K562 (cell line): ENCODE results near the gene ST3GAL5. TPM values are rescaled to one million over a fixed set of nuclear protein-coding genes. Genes with fewer than 3 reads are reported as not detected.

Experiments used
- E2F3 ChIP-seq: fragments of 250-450 bp; sonication (Bioruptor Pico); IDR thresholded peaks from 2 replicates; pipeline ENCODE4 v1.4.0; 2020; ENCODE audit warnings: mild to moderate bottlenecking
- EGR1 ChIP-seq: fragments of 450-650 bp; conservative IDR thresholded peaks from 2 replicates; pipeline ENCODE4 v1.6.1; 2017; ENCODE audit warnings: mild to moderate bottlenecking
- IFI16 ChIP-seq: fragments of 250-450 bp; sonication (Bioruptor Pico); IDR thresholded peaks from 2 replicates; pipeline ENCODE4 v2.1.2; 2022; ENCODE audit warnings: mild to moderate bottlenecking, inconsistent platforms
- RBM25 ChIP-seq: fragments of 200-400 bp; formaldehyde crosslinking; IDR thresholded peaks from 2 replicates; pipeline ENCODE4 v1.6.1; 2018; ENCODE audit warnings: low read length, low read depth, moderate library complexity; ENCODE audit not compliant: severe bottlenecking
- ZNF592 ChIP-seq: fragments of 450-650 bp; IDR thresholded peaks from 2 replicates; pipeline ENCODE4 v1.6.1; 2017; ENCODE audit warnings: antibody characterized with exemption, mild to moderate bottlenecking
- polyA plus RNA-seq, 8 experiments: library from polyadenylated mRNA; depleted of rRNA in 4 of 8; stranded (reverse) in 5 of 8; unstranded in 3 of 8; fragments of >200 nt; fragmentation: Nextera tagmentation in 2 of 8; fragmentation: Illumina TruSeq in 1 of 8; extraction: Ambion mirVana in 2 of 8; extraction: Trizol in 1 of 8; gene quantifications; 2 replicates each; pipeline versions ENCODE4 v1.2.1 to v1.2.3, GENCODE V29; 2011 to 2014; ENCODE audit warnings: inconsistent platforms in 1 of 8, missing spikeins in 1 of 8
- total RNA-seq, 7 experiments: library from RNA; depleted of rRNA in 6 of 7; stranded (reverse); fragments of >200 nt in 6 of 7; fragmentation: Illumina TruSeq in 2 of 7; extraction: Trizol in 2 of 7; gene quantifications; 2 replicates each; pipeline versions ENCODE4 v1.2.1 to v1.2.3, GENCODE V29; 2011 to 2021; ENCODE audit warnings: low replicate concordance in 1 of 7
- TF ChIP-seq, protein P1 (sequence below): fragments of 450-650 bp; IDR thresholded peaks from 2 replicates; pipeline ENCODE4 v1.6.1; 2016; ENCODE audit warnings: mild to moderate bottlenecking, moderate library complexity
- TF ChIP-seq, protein P2 (sequence below): fragments of 450-650 bp; IDR thresholded peaks from 2 replicates; pipeline ENCODE4 v1.6.1; 2016
- TF ChIP-seq, protein P3 (sequence below): sonication (generic); formaldehyde crosslinking; IDR thresholded peaks from 2 replicates; pipeline ENCODE4 v1.8.1; 2022; ENCODE audit warnings: missing genetic modification reagents

The ST3GAL5 gene
- total and polyA plus RNA-seq, 9 of the 15 experiments (the other 6 are each of a cell fraction or from before 2014, with no cell fraction given), result 1.6 to 10.0 (median 4.2) TPM

- TF ChIP-seq RBM25, result no peak
- TF ChIP-seq IFI16 (CRISPR knock-in tag), result no peak
- peak; percentile 59 for TF ChIP-seq EGR1
- TF ChIP-seq, protein P1, sequence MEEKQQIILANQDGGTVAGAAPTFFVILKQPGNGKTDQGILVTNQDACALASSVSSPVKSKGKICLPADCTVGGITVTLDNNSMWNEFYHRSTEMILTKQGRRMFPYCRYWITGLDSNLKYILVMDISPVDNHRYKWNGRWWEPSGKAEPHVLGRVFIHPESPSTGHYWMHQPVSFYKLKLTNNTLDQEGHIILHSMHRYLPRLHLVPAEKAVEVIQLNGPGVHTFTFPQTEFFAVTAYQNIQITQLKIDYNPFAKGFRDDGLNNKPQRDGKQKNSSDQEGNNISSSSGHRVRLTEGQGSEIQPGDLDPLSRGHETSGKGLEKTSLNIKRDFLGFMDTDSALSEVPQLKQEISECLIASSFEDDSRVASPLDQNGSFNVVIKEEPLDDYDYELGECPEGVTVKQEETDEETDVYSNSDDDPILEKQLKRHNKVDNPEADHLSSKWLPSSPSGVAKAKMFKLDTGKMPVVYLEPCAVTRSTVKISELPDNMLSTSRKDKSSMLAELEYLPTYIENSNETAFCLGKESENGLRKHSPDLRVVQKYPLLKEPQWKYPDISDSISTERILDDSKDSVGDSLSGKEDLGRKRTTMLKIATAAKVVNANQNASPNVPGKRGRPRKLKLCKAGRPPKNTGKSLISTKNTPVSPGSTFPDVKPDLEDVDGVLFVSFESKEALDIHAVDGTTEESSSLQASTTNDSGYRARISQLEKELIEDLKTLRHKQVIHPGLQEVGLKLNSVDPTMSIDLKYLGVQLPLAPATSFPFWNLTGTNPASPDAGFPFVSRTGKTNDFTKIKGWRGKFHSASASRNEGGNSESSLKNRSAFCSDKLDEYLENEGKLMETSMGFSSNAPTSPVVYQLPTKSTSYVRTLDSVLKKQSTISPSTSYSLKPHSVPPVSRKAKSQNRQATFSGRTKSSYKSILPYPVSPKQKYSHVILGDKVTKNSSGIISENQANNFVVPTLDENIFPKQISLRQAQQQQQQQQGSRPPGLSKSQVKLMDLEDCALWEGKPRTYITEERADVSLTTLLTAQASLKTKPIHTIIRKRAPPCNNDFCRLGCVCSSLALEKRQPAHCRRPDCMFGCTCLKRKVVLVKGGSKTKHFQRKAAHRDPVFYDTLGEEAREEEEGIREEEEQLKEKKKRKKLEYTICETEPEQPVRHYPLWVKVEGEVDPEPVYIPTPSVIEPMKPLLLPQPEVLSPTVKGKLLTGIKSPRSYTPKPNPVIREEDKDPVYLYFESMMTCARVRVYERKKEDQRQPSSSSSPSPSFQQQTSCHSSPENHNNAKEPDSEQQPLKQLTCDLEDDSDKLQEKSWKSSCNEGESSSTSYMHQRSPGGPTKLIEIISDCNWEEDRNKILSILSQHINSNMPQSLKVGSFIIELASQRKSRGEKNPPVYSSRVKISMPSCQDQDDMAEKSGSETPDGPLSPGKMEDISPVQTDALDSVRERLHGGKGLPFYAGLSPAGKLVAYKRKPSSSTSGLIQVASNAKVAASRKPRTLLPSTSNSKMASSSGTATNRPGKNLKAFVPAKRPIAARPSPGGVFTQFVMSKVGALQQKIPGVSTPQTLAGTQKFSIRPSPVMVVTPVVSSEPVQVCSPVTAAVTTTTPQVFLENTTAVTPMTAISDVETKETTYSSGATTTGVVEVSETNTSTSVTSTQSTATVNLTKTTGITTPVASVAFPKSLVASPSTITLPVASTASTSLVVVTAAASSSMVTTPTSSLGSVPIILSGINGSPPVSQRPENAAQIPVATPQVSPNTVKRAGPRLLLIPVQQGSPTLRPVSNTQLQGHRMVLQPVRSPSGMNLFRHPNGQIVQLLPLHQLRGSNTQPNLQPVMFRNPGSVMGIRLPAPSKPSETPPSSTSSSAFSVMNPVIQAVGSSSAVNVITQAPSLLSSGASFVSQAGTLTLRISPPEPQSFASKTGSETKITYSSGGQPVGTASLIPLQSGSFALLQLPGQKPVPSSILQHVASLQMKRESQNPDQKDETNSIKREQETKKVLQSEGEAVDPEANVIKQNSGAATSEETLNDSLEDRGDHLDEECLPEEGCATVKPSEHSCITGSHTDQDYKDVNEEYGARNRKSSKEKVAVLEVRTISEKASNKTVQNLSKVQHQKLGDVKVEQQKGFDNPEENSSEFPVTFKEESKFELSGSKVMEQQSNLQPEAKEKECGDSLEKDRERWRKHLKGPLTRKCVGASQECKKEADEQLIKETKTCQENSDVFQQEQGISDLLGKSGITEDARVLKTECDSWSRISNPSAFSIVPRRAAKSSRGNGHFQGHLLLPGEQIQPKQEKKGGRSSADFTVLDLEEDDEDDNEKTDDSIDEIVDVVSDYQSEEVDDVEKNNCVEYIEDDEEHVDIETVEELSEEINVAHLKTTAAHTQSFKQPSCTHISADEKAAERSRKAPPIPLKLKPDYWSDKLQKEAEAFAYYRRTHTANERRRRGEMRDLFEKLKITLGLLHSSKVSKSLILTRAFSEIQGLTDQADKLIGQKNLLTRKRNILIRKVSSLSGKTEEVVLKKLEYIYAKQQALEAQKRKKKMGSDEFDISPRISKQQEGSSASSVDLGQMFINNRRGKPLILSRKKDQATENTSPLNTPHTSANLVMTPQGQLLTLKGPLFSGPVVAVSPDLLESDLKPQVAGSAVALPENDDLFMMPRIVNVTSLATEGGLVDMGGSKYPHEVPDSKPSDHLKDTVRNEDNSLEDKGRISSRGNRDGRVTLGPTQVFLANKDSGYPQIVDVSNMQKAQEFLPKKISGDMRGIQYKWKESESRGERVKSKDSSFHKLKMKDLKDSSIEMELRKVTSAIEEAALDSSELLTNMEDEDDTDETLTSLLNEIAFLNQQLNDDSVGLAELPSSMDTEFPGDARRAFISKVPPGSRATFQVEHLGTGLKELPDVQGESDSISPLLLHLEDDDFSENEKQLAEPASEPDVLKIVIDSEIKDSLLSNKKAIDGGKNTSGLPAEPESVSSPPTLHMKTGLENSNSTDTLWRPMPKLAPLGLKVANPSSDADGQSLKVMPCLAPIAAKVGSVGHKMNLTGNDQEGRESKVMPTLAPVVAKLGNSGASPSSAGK, result peak; percentile 58
- TF ChIP-seq, protein P2, sequence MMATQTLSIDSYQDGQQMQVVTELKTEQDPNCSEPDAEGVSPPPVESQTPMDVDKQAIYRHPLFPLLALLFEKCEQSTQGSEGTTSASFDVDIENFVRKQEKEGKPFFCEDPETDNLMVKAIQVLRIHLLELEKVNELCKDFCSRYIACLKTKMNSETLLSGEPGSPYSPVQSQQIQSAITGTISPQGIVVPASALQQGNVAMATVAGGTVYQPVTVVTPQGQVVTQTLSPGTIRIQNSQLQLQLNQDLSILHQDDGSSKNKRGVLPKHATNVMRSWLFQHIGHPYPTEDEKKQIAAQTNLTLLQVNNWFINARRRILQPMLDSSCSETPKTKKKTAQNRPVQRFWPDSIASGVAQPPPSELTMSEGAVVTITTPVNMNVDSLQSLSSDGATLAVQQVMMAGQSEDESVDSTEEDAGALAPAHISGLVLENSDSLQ, result no peak
- TF ChIP-seq, protein P3, sequence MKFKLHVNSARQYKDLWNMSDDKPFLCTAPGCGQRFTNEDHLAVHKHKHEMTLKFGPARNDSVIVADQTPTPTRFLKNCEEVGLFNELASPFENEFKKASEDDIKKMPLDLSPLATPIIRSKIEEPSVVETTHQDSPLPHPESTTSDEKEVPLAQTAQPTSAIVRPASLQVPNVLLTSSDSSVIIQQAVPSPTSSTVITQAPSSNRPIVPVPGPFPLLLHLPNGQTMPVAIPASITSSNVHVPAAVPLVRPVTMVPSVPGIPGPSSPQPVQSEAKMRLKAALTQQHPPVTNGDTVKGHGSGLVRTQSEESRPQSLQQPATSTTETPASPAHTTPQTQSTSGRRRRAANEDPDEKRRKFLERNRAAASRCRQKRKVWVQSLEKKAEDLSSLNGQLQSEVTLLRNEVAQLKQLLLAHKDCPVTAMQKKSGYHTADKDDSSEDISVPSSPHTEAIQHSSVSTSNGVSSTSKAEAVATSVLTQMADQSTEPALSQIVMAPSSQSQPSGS (CRISPR knock-in tag), result no peak
- TF ChIP-seq ZNF592, result peak; percentile 54; the same call in 1 of the 2 replicates
- no peak for TF ChIP-seq E2F3
These were observed 18.9 kb upstream of the ST3GAL5 start (continued) for GRCh38 chr2:85907671-85908157.
